Endothelial cell of umbilical vein (primary cell): ENCODE results near the gene RHBDF1. TPM values are rescaled to one million over a fixed set of nuclear protein-coding genes. Genes with fewer than 3 reads are reported as not detected.
"Not testable (repeated sequence)": the region's sequence is repeated elsewhere in the genome, so short reads cannot be mapped to it uniquely, and the experiment has no call there.

Experiments used
- BruUV-seq: library from RNA; stranded (reverse); fragments of 400-500 nt; replicated peaks from 2 replicates; lab custom pipeline; 2021; lab: Mats Ljungman, UMichigan
- CTCF ChIA-PET: fragments of 300-600, 350-600 bp; sonication (Branson Sonifier 250); formaldehyde crosslinking; loops from one replicate; lab custom pipeline; 2021; ENCODE audit warnings: antibody characterized with exemption, inconsistent platforms; lab: Charles Lee
- POLR2A ChIA-PET: fragments of 300-600, 350-600 bp; sonication (Branson Sonifier 250); formaldehyde crosslinking; loops from one replicate; lab custom pipeline; 2021; ENCODE audit warnings: antibody characterized with exemption, inconsistent platforms; lab: Charles Lee
- DNase-seq: peaks from one replicate; pipeline ENCODE4 v3.0.0-alpha.2; 2011; ENCODE audit warnings: low read depth, low spot score
- FAIRE-seq: peaks from 2 replicates; lab custom pipeline; 2011; peaks lifted over from hg19 to GRCh38; lab: Jason Lieb, UNC
- H2AFZ ChIP-seq: 2 replicates; pipeline ENCODE4 v1.6.0; 2012; ENCODE audit warnings: low read depth, low read length, control low read depth, inconsistent platforms
- H3K27ac ChIP-seq: 2 replicates; pipeline ENCODE4 v1.5.1; 2011; ENCODE audit warnings: low read depth, mild to moderate bottlenecking, control low read depth, low read length, moderate library complexity; ENCODE audit not compliant: insufficient read depth
- H3K27me3 ChIP-seq, 2 experiments: 2 replicates each; pipeline versions ENCODE4 v1.6.0 to v1.6.1; 2011; ENCODE audit warnings: low read length in 2 of 2, mixed read lengths in 1 of 2; ENCODE audit not compliant: control insufficient read depth in 2 of 2, insufficient read depth in 2 of 2
- H3K36me3 ChIP-seq, 2 experiments: 2 replicates in 1 of 2; 3 replicates in 1 of 2; pipeline ENCODE4 v1.5.1; 2011; ENCODE audit warnings: low read length in 2 of 2, mild to moderate bottlenecking in 1 of 2, moderate library complexity in 1 of 2; ENCODE audit not compliant: control insufficient read depth in 2 of 2, insufficient read depth in 2 of 2; ENCODE audit errors: extremely low read depth in 1 of 2
- H3K4me1 ChIP-seq: 3 replicates; pipeline ENCODE4 v1.5.1; 2011; ENCODE audit warnings: mild to moderate bottlenecking, low read length; ENCODE audit not compliant: control insufficient read depth, insufficient read depth; ENCODE audit errors: extremely low read depth
- H3K4me2 ChIP-seq: 2 replicates; pipeline ENCODE4 v1.6.1; 2011; ENCODE audit warnings: low read length, control low read depth, mixed read lengths; ENCODE audit not compliant: insufficient read depth
- H3K4me3 ChIP-seq, 3 experiments: fragments of 200-600 bp in 1 of 3; sonication (generic), shearing (Covaris generic) in 1 of 3; replicated peaks in 1 of 3; 2 replicates each; pipeline ENCODE4 v1.5.1; 2011 to 2016; ENCODE audit warnings: control low read depth in 3 of 3, low read length in 3 of 3, mild to moderate bottlenecking in 2 of 3, inconsistent platforms in 1 of 3, low read depth in 1 of 3, moderate library complexity in 1 of 3; ENCODE audit not compliant: insufficient read depth in 1 of 3
- H3K79me2 ChIP-seq: 2 replicates; pipeline ENCODE4 v1.6.0; 2012; ENCODE audit warnings: low read length, inconsistent platforms; ENCODE audit not compliant: control insufficient read depth, insufficient read depth
- H3K9ac ChIP-seq: replicated peaks from 2 replicates; pipeline ENCODE3; 2011; ENCODE audit warnings: low read length, control low read depth; ENCODE audit not compliant: insufficient read depth; ENCODE audit errors: extremely low read depth
- H3K9me1 ChIP-seq: replicated peaks from 3 replicates; pipeline ENCODE4 v1.6.0; 2011; ENCODE audit warnings: mild to moderate bottlenecking, low read length; ENCODE audit not compliant: control insufficient read depth, insufficient read depth; ENCODE audit errors: extremely low read depth
- H3K9me3 ChIP-seq: replicated peaks from 2 replicates; pipeline ENCODE4 v1.5.1; 2012; ENCODE audit warnings: low read length, inconsistent platforms; ENCODE audit not compliant: control insufficient read depth, insufficient read depth
- H4K20me1 ChIP-seq: replicated peaks from 2 replicates; pipeline ENCODE3; 2011; ENCODE audit warnings: mild to moderate bottlenecking, low read length; ENCODE audit not compliant: control insufficient read depth, insufficient read depth; ENCODE audit errors: extremely low read depth
- CTCF ChIP-seq, 2 donors: IDR thresholded peaks; 1 replicate in 1 of 2; 2 replicates in 1 of 2; pipeline ENCODE4 v1.5.1; 2011; ENCODE audit warnings: low read length in 2 of 2, mild to moderate bottlenecking in 2 of 2, moderate library complexity in 2 of 2, control low read depth in 1 of 2, inconsistent platforms in 1 of 2, low read depth in 1 of 2; ENCODE audit not compliant: insufficient read depth in 1 of 2; ENCODE audit errors: extremely low read depth in 1 of 2
- EZH2 ChIP-seq: IDR thresholded peaks from 2 replicates; pipeline ENCODE4 v1.6.1; 2012; ENCODE audit warnings: borderline replicate concordance, low read depth, mild to moderate bottlenecking, moderate library complexity, low read length, inconsistent platforms; ENCODE audit not compliant: severe bottlenecking
- FOS ChIP-seq: IDR thresholded peaks from 2 replicates; pipeline ENCODE4 v1.6.1; 2011; ENCODE audit warnings: mild to moderate bottlenecking, low read length, moderate library complexity, borderline replicate concordance; ENCODE audit not compliant: insufficient read depth
- GATA2 ChIP-seq: IDR thresholded peaks from 2 replicates; pipeline ENCODE4 v1.7.0; 2011; ENCODE audit warnings: low read depth, mild to moderate bottlenecking, moderate library complexity, mixed read lengths, low read length; ENCODE audit not compliant: insufficient read length, insufficient read depth
- JUN ChIP-seq: IDR thresholded peaks from 2 replicates; pipeline ENCODE4 v1.6.1; 2011; ENCODE audit warnings: borderline replicate concordance, low read depth; ENCODE audit not compliant: insufficient read length, insufficient read depth
- MAX ChIP-seq: IDR thresholded peaks from 2 replicates; pipeline ENCODE4 v1.6.1; 2011; ENCODE audit not compliant: insufficient read depth, insufficient read length
- MYC ChIP-seq: IDR thresholded peaks from one replicate; pipeline ENCODE4 v1.6.1; 2011; ENCODE audit warnings: mild to moderate bottlenecking, low read depth, low read length
- POLR2A ChIP-seq: IDR thresholded peaks from 2 replicates; pipeline ENCODE4 v1.6.1; 2012; ENCODE audit warnings: low read depth, mild to moderate bottlenecking, control low read depth, low read length
- POLR2AphosphoS5 ChIP-seq: IDR thresholded peaks from 2 replicates; pipeline ENCODE4 v1.6.1; 2012; ENCODE audit warnings: low read depth, mild to moderate bottlenecking, control low read depth, low read length, moderate library complexity; ENCODE audit not compliant: insufficient read depth
- dilution Hi-C: fragments of 300-500 bp; cut with MboI; formaldehyde crosslinking; loops from one replicate; pipeline ENCODE4 v1.15.0; 2019; ENCODE audit warnings: low sequenced_read_pairs; ENCODE audit not compliant: extremely low pct_ligation_motif_present
- intact Hi-C: fragments of 100-400 bp; cut with micrococcal nuclease; formaldehyde crosslinking; loops from one replicate; pipeline ENCODE4 v1.10.0; 2022
- polyA plus RNA-seq, 4 experiments: library from polyadenylated mRNA; depleted of rRNA in 3 of 4; stranded (reverse) in 3 of 4; unstranded in 1 of 4; fragments of >200 nt; gene quantifications; 2 replicates each; pipeline versions ENCODE4 v1.2.1 to v1.2.3, GENCODE V29; 2011 to 2012; ENCODE audit warnings: missing spikeins in 1 of 4
- total RNA-seq: library from RNA; stranded (reverse); gene quantifications from 2 replicates; pipeline ENCODE4 v1.2.3, GENCODE V29; 2021

The RHBDF1 gene
- total and polyA plus RNA-seq, 2 donors (not counting 3 experiments of a cell fraction or from before 2014, with no cell fraction given) = 57.0 to 113 TPM

- Histone ChIP-seq H3K4me1 (no peaks in the 10 kb centered on the region), H3K27me3 (no peaks in the 10 kb centered on the region), H3K4me2 (no peak overlapping the region), H3K36me3 (no peaks in the 10 kb centered on the region), H3K79me2 (no peaks in the 10 kb centered on the region), H2AFZ (no peak overlapping the region), H3K9me3 (no peaks in the 10 kb centered on the region), H3K9ac (no peak overlapping the region), H3K4me3 (no peak overlapping the region), H3K27ac (no peak overlapping the region), H4K20me1 (no peaks in the 10 kb centered on the region), H3K9me1 (no peaks in the 10 kb centered on the region)
- dilution Hi-C loops = no loop called here
- intact Hi-C loops = no loop called here
- no TSS peak for BruUV-seq
- FAIRE-seq (no peak), DNase-seq (no peak)
- CTCF ChIA-PET = no interaction called here
- POLR2A ChIA-PET = no interaction called here
- TF ChIP-seq JUN (no peak), POLR2AphosphoS5 (no peak), FOS (no peak), MAX (no peak), GATA2 (no peak), EZH2 (no peak), CTCF (IDR thresholded peaks at IDR 0.05; ENCODE audit: extremely low read depth in 1 of 2, insufficient read depth in 1 of 2, low read depth in 1 of 2, low read length in 2 of 2) (no peak), MYC (no peak), POLR2A (no peak)
Observed at GRCh38 chr16:33877-34647, 38.4 kb downstream of the RHBDF1 start.

- DNase-seq, H3K9me3 ChIP-seq, intact Hi-C loops, H3K27me3 ChIP-seq, POLR2A ChIA-PET, dilution Hi-C loops, H2AFZ ChIP-seq, BruUV-seq, H3K36me3 ChIP-seq, H3K4me1 ChIP-seq, H3K27ac ChIP-seq, H3K4me3 ChIP-seq, H3K9me1 ChIP-seq, H3K79me2 ChIP-seq, FAIRE-seq, H3K4me2 ChIP-seq, H4K20me1 ChIP-seq, H3K9ac ChIP-seq, CTCF ChIA-PET: not testable (repeated sequence)
Observed at GRCh38 chr16:33154-33876, 39.1 kb downstream of the RHBDF1 start.
